T-helper 1 cell treated with Interleukin-12 subunit alpha and Interleukin-12 subunit beta and Interleukin-4 antibody, amounts not matched to agents 30 ng/mL and 1 ng/mL, for 36 hours (primary cell): ENCODE measurements around the gene OSR1. TPM values are rescaled to one million over a fixed set of nuclear protein-coding genes. Genes with fewer than 3 reads are reported as not detected.
"Not testable (repeated sequence)": the region's sequence is repeated elsewhere in the genome, so short reads cannot be mapped to it uniquely, and the experiment has no call there.

Experiments
- intact Hi-C: fragments of 100-400 bp; cut with micrococcal nuclease; formaldehyde crosslinking; loops from one replicate; pipeline ENCODE4 v1.15.1; 2024
- total RNA-seq: library from RNA; stranded (reverse); gene quantifications from 2 replicates; pipeline ENCODE4 v1.2.3, GENCODE V29; 2022

OSR1 gene
- total RNA-seq, 1 donor from 2014 or later, result not detected

DNA sequence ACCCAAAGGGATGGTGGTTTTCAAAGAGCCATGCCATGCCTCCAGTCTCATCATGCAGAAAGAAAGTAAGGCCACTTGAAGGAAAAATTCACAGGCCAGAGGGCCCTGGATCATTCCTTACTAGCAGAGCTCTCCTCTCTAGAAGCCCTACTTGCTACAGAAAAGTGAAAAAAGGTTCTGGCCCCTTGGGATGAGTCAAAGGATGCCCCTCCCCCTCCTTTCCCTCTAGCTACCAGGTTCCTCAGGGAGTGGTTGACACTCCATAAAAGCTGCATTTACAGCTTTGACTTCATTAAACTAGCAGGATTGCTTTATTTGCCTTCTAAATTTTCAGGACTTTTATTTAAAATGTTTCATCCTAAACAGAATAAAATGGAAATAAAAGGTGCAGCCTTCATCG is 21.2 kb downstream of the OSR1 start:
- intact Hi-C loops, result no loop called here

- intact Hi-C loops, result no loop called here
Observed at GRCh38 chr2:19336781-19337180, 21.6 kb downstream of the OSR1 start.

GRCh38 chr2:19332503-19332902 is 25.9 kb downstream of the OSR1 start:
- intact Hi-C loops, result no loop called here

DNA sequence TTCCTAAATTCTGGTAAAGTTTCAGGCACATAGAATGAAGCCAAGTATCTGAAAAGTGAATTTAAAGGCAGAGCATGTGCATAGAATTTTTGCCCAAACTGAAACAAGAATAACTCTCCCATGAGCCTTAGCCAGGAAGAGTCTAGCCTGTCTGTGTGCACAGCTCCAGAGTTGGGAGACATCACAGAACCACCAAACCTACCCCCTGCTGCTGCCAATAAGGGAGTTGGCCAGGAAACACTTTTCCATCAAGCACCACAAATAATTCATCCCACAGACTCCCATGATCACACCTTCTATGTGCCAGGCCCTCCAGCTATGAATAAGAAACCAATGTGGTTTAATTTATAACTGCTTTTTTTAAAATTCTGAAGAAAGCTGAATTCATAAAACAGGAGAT is 27.0 kb downstream of the OSR1 start:
- intact Hi-C loops, result no loop called here

- intact Hi-C loops, result no loop called here
Observed at GRCh38 chr2:19330436-19330835, 28.0 kb downstream of the OSR1 start.

- intact Hi-C loops, result no loop called here
Observed at GRCh38 chr2:19329445-19329844, 29.0 kb downstream of the OSR1 start.

GRCh38 chr2:19327496-19327895 is 30.9 kb downstream of the OSR1 start:
- intact Hi-C loops, result no loop called here

GRCh38 chr2:19321946-19322345 is 36.5 kb downstream of the OSR1 start:
- intact Hi-C loops, result no loop called here

- intact Hi-C loops, result no loop called here
Observed at GRCh38 chr2:19320813-19321212, 37.6 kb downstream of the OSR1 start.

GRCh38 chr2:19319698-19320097 is 38.7 kb downstream of the OSR1 start:
- intact Hi-C loops, result no loop called here

- intact Hi-C loops, result no loop called here
Observed at GRCh38 chr2:19319064-19319463, 39.4 kb downstream of the OSR1 start.

DNA sequence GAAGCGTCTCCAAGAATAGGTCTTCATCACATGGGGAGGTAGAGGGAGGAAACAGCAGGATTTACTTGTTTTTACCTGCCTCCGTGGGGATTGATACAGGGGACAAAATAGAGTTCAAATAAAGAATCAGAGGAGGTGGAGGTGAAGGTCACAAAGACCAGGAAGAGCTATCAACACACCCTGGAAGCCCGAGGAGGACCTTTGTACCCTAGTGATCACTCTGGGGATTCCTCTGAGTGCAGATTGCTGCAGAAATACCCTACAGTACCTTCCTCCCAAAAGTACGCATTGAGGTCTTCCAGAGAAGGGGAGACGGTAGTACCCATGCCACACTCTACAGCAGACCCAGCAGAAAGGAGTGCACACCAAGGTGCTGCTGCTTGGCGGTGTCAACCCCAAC is 44.9 kb downstream of the OSR1 start:
- intact Hi-C loops, result no loop called here

- intact Hi-C loops, result no loop called here
Observed at GRCh38 chr2:19312949-19313348, 45.5 kb downstream of the OSR1 start.

DNA sequence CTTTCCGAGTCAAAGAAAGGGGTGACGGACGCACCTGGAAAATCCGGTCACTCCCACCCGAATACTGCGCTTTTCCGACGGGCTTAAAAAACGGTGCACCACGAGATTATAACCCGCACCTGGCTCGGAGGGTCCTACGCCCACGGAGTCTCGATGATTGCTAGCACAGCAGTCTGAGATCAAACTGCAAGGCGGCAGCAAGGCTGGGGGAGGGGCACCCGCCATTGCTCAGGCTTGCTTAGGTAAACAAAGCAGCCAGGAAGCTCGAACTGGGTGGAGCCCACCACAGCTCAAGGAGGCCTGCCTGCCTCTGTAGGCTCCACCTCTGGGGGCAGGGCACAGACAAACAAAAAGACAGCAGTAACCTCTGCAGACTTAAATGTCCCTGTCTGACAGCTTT is 52.4 kb downstream of the OSR1 start:
- intact Hi-C loops, result not testable (repeated sequence)

GRCh38 chr2:19305400-19306055 is 52.9 kb downstream of the OSR1 start:
- intact Hi-C loops, result not testable (repeated sequence)

DNA sequence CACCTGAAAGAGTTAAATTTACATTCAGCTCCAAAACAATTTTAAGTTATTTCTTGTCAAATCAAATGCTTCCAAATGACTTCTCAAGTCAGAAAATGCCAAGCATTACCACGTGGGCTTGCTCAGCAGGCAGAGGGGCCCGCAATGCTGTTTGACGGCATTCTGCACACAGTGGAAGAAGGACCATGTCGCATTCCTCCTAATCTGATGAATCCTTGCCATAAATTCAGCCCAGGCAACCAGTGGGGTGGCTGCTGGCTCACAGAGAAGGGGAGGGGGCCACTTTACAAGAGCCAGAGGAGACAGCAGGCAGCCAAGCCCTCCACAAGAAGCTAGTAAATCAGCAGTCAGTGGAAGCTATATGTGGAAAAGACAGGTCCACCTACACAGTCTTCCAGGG is 56.7 kb downstream of the OSR1 start:
- intact Hi-C loops, result no loop called here
